DMS 273 (cell line): Measurements from ENCODE around the gene ITGB5.

Experiments
- DNase-seq: peaks from one replicate; lab custom pipeline; 2025; ENCODE audit not compliant: unreplicated experiment; lab: John Stamatoyannopoulos, UW

ITGB5 gene

GRCh38 chr3:124837730-124838186 is 49.4 kb downstream of the ITGB5 start:
- DNase-seq = no peak

DNA sequence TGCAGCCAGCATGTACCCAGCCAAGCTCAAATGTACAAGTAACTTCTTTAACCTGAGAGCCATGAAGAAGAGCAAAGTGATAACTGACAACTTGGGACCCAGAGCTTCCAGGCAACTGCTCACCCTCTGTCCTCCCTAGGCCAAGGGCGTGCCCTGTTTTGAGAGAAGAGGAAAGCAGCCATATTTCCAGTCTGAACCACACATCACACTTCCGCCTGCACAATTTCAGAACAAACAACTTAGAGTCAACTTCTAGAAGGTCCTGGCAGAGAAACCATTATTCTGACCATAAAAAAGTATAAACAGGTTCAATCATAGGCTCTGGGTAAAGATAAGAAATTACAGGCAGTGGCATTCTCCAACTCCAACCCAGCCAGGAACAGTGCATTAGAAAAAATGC is 50.1 kb downstream of the ITGB5 start:
- no peak for DNase-seq

- no peak for DNase-seq
Measured at GRCh38 chr3:124836448-124836847, 50.7 kb downstream of the ITGB5 start.

DNA sequence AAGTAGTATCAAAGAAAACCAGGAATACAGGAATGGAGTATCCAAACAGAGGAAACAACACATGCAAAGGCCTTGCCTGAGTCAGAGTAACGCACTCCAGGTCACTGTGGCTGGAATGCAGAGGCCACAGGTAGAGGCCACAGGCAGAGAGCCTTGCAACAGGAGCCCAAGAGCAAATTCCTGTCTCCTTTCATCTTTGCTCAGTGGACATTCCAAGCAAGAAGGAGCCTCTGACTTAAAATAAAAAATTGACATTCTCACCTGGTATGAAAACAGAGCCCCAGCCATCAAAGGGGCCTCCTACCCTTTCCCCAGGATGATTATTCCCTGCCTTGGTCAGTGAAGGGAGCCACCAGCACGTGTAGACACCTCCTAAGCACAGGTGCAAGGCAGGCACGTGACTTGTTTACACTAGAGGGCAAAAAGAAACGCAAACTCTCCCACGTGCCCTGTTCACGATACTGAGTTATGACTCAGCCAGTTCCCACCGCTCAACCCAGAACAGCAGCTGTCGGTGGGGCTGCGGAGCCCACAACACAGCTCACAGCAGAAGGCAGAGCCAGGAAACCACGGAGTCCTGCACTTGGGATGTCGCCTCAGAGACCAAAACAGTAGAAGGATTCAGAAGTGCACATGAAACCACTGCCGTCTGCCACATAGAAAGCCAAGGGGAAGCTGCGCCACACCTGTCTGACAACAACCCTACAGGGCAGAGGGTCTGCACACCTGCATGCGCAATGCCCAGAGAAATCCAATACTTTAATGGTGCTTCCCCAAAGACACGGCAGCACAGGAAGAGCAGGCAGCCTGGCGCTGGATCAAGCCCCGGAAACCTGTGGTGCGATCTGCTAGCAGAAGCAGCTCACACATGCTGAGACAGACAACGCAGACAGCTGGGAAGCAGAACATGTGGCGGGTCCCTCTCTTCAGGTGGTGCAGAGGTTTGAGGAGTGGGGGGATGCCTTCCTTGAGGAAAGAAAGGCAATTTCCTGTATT is 52.1 kb downstream of the ITGB5 start:
- peak; percentile 97 for DNase-seq

DNA sequence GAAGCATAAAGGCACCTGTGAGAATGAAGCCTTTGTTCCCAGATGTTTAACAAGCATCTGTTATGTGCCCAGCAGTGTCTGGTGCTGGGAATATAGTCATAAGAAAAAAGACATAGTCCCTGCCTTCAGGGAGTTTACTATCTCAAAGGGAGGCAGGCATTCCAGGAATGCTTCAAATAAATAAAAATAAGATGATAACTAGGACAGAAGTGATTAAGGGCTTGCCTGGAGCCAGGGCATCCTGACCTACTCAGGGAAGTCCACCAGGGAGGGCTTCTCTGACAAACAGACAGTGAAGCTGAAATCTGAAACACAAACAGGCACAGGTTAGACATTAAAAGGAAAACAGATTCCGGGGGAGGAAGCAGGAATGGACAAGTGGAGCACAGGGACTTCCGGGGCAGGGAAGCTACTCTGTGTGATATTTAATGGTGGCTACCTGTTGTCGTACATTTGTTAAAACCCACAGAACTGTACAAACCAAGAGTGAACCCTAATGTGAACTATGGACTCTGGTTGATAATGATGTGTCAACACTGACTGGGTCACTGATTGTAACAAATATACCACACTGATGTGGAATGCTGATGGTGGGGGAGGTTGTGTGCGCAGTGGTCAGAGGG is 53.3 kb downstream of the ITGB5 start:
- DNase-seq = no peak

- no peak for DNase-seq
Measured at GRCh38 chr3:124832782-124833709, 54.1 kb downstream of the ITGB5 start.

DNA sequence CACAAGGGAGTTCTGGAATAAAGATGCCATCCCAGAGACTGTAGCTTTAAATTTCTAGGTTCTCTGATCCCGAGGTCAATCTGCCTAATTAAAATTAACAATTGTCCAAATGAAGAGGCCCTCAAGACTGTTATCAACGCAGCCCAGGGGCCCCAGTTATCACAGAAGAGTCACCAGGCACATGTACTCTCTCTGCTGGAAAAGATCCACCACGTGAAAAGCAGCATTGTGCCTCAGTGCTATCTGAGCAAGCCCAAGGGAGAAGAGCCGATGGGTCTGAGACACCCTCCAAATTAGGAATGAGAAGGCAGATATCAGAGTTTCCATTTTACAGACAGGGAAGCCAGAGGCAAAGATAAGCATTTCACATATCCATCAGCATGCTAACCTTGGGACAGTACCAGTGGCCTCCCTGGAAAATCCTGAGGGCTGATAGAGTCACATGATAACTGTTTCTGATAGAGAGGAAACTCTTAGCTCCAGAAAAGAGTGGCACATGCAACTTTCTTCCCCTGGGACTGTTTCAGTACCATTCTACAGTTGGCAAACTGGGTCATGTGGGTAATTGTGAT is 55.5 kb downstream of the ITGB5 start:
- DNase-seq = no peak

DNA sequence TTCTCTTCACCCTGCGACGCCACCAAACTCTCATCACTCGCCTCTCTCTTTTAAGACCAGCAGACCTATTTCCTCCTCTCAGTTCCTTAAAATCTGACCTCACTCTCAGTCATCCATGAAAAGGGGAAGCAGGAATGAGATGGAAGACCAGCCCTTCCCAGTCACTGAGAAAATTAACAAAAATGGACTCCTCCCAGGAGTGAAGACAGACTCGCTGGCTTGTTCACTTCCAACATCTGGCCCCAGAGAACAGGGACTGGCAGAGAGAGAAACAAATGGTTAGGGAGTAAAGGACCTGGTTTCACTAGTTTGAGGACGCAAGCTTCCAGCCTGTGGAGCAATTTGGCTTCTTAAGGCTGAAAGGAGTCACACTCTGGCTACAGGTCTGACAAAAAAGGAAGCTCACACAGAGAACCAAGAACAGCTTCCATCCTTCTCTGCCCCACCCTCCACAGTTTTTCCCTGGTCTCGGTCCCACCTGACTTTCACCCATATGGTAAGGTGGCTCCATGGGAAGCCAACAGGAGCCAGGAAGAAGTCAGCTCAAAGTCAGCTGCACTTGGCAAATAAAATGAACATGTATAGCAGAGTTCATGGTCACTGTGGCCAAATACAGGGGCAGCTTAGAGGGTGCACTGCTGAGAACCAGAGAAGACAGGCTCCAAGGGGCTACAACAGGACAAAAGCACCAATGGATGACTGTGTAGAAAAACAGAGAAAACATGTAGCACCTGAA is 57.2 kb downstream of the ITGB5 start:
- no peak for DNase-seq

- DNase-seq = no peak
Measured at GRCh38 chr3:124829178-124829818, 57.9 kb downstream of the ITGB5 start.

- DNase-seq = peak; percentile 57
Measured at GRCh38 chr3:124827476-124828206, 59.5 kb downstream of the ITGB5 start.

- DNase-seq = no peak
Measured at GRCh38 chr3:124826703-124827102, 60.5 kb downstream of the ITGB5 start.

DNA sequence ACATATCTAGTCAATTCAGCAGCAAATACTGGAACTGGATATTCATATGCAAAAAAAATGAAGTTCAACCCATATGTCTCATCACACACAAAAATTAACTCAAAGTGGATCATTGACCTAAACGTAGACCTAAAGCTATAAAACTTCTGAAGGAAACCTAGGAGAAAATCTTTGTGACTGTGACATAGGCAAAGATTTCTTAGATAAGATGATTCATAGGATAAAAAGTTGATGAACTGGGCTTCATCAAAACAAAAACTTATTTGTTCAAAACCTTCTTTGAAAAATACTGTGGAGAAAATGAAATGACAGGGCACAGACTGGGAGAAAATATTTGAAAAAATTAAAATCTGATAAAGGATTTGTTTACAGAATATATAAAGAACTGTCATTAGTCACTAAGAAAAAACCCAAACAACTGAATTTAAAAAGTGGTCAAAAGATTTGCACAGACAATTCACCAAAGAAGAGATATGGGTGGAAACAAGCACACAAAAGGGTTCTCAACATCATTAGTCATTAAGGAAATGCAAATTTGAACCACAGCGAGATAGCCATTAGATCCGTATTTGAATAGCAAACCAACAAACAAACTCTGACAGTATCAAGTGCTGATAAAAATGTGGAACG is 62.8 kb downstream of the ITGB5 start:
- no peak for DNase-seq

DNA sequence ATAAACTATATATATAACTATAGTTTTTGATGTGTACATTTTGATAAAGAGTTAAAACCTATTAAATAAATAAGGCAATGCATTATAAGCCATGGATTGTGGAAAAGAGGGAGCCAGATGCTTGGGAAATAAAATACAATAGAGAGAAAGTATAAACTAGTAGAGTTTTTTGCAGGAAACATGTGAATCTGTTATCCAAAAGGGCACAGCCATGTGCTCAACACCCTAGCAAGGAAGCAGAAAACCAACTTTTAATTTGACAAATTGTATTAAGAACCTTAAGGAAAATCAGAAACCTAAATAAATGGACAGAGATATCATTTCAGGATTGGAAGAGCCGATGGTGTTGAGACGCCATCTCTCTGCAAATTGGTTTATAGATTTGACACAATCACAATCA is 63.5 kb downstream of the ITGB5 start:
- no peak for DNase-seq

DNA sequence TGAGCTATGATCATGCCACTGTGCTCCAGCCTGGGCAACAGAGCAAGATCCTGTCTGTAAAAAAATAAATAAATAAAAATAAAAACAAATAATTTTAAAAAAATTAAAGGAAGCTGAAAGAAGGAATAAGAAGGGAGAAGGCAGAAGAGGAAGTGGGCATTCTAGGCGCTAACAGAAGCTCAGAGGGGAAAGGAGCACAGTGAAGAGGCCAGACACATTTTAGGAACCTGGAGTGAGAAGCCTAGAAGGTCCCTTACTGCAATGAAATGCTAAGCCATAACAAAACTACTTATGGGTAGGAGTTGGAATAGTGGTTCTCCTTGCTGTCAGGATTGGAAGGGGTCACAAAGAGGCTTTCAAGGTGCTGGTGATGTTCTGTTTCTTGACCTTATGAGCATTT is 64.0 kb downstream of the ITGB5 start:
- no peak for DNase-seq

DNA sequence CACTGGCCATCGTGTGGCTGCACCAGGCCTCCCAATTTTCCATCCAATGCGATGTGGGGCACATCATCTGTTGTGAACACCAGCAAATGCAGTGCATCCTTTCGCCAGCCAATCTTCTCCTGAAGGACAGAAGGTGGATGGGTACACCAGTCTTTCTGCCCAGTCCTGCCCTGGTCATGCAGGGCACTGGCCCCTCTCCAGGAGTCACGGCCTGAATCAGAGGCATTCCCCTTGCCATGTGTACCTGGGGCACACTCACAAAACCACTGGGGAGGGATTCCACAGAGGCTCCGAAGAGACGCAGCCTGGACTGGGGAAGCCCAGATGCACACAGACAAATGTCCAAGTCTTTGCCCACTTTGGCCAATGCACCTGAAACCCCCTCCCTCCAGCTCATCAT is 65.8 kb downstream of the ITGB5 start:
- DNase-seq = no peak

- peak; percentile 52 for DNase-seq
Measured at GRCh38 chr3:124818398-124819091, 68.6 kb downstream of the ITGB5 start.

GRCh38 chr3:124817079-124817478 is 70.1 kb downstream of the ITGB5 start:
- no peak for DNase-seq

DNA sequence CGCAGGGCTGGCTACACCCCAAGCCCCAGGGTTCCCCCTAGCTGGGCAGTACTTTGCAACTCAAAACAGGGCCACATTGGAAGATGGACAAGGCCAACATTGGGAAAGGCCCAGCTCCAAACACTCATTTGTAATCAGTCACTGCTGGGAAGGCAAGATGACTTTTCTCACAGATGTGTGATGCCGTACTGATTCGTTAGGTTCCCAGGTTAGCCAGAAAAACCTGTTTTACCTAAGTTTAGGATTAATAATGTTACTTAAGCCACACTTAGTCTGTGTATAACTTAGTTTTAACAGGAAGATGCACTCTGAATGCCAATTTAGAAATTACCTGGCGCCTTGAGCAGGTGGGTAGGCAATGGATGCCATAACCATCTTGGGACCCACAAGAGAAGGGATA is 71.0 kb downstream of the ITGB5 start:
- no peak for DNase-seq
